GM23338 (cell line): Measurements from ENCODE around the gene NEUROG3. TPM values are rescaled to one million over a fixed set of nuclear protein-coding genes. Genes with fewer than 3 reads are reported as not detected.

ENCODE experiments used
- ATAC-seq: fragments of 200-7000 bp; cut with Tn5 transposase; 3 replicates; pipeline ENCODE4 v1.9.1; 2020
- DNase-seq: peaks from one replicate; pipeline ENCODE4 v3.0.0-alpha.2; 2015; ENCODE audit warnings: low spot score
- H2AFZ ChIP-seq: fragments of 200-600 bp; sonication (generic); 2 replicates; pipeline ENCODE4 v1.8.0; 2016; ENCODE audit warnings: antibody characterized with exemption, mild to moderate bottlenecking, moderate library complexity
- H3F3A ChIP-seq: fragments of 200-600 bp; sonication (generic); replicated peaks from 2 replicates; pipeline ENCODE4 v1.8.0; 2017; ENCODE audit warnings: antibody characterized with exemption, mixed run types, low read depth
- H3K27ac ChIP-seq: fragments of 200-600 bp; sonication (generic); 2 replicates; pipeline ENCODE4 v1.6.1; 2016; ENCODE audit warnings: low read depth
- H3K27me3 ChIP-seq: fragments of 200-600 bp; sonication (generic); 2 replicates; pipeline ENCODE4 v1.8.0; 2016; ENCODE audit warnings: mild to moderate bottlenecking, mixed run types, moderate library complexity; ENCODE audit not compliant: insufficient read depth
- H3K36me3 ChIP-seq: fragments of 200-600 bp; sonication (generic); 2 replicates; pipeline ENCODE4 v1.8.0; 2016; ENCODE audit warnings: mild to moderate bottlenecking; ENCODE audit not compliant: insufficient read depth
- H3K4me1 ChIP-seq: fragments of 200-600 bp; sonication (generic); 2 replicates; pipeline ENCODE4 v1.8.0; 2016; ENCODE audit warnings: mild to moderate bottlenecking, moderate library complexity; ENCODE audit not compliant: insufficient read depth
- H3K4me2 ChIP-seq: fragments of 200-600 bp; sonication (generic); 2 replicates; pipeline ENCODE4 v1.7.1; 2017; ENCODE audit warnings: mixed run types
- H3K4me3 ChIP-seq: fragments of 200-600 bp; sonication (generic); 2 replicates; pipeline ENCODE4 v1.6.1; 2016; ENCODE audit warnings: mixed run types
- H3K79me2 ChIP-seq: fragments of 200-600 bp; sonication (generic); replicated peaks from 2 replicates; pipeline ENCODE4 v1.8.0; 2017; ENCODE audit warnings: mild to moderate bottlenecking; ENCODE audit not compliant: insufficient read depth
- H3K9me2 ChIP-seq: fragments of 200-600 bp; sonication (generic); 2 replicates; pipeline ENCODE4 v1.8.0; 2017; ENCODE audit not compliant: insufficient read depth
- H4K20me1 ChIP-seq: fragments of 200-600 bp; sonication (generic); replicated peaks from 2 replicates; pipeline ENCODE4 v1.8.0; 2017; ENCODE audit warnings: mild to moderate bottlenecking; ENCODE audit not compliant: insufficient read depth
- H3K27ac Mint-ChIP-seq: 2 replicates; pipeline ENCODE4 v1.8.0; 2020; ENCODE audit warnings: inconsistent platforms, mild to moderate bottlenecking, moderate library complexity, mixed read lengths
- H3K27me3 Mint-ChIP-seq: 3 replicates; pipeline ENCODE4 v1.8.0; 2022; ENCODE audit warnings: low read depth, mild to moderate bottlenecking, moderate library complexity, mixed read lengths, inconsistent platforms; ENCODE audit not compliant: insufficient read depth, poor library complexity
- H3K36me3 Mint-ChIP-seq: 3 replicates; pipeline ENCODE4 v1.8.0; 2021; ENCODE audit warnings: low read depth, mild to moderate bottlenecking, inconsistent platforms, moderate library complexity, mixed read lengths
- H3K4me1 Mint-ChIP-seq: 3 replicates; pipeline ENCODE4 v1.8.0; 2020; ENCODE audit warnings: mild to moderate bottlenecking, inconsistent platforms, mixed read lengths
- H3K4me3 Mint-ChIP-seq: 3 replicates; pipeline ENCODE4 v1.8.0; 2021; ENCODE audit warnings: moderate library complexity, mild to moderate bottlenecking, inconsistent platforms, mixed read lengths
- H3K9me3 Mint-ChIP-seq: 3 replicates; pipeline ENCODE4 v1.8.0; 2020; ENCODE audit warnings: moderate library complexity, mild to moderate bottlenecking, inconsistent platforms, mixed read lengths
- CREB1 ChIP-seq: fragments of 250-450 bp; sonication (Bioruptor Pico); IDR thresholded peaks from 2 replicates; pipeline ENCODE4 v1.5.0; 2020; ENCODE audit warnings: low read depth, mild to moderate bottlenecking, moderate library complexity
- CTCF ChIP-seq, 2 experiments: fragments of 200-600 bp in 1 of 2; sonication (generic) in 1 of 2; conservative IDR thresholded peaks; 2 replicates each; pipeline versions ENCODE4 v1.5.1 to v1.6.1; 2016 to 2017; ENCODE audit warnings: antibody characterized with exemption in 2 of 2, low read depth in 2 of 2, mild to moderate bottlenecking in 2 of 2, moderate library complexity in 1 of 2
- EZH2 ChIP-seq: fragments of 200-600 bp; sonication (generic); IDR thresholded peaks from one replicate; pipeline ENCODE4 v1.8.0; 2017; ENCODE audit warnings: antibody characterized with exemption, mild to moderate bottlenecking, low read depth; ENCODE audit not compliant: unreplicated experiment
- EZH2phosphoT487 ChIP-seq: fragments of 200-600 bp; sonication (generic); IDR thresholded peaks from one replicate; pipeline ENCODE4 v1.8.1; 2018; ENCODE audit warnings: antibody characterized with exemption; ENCODE audit not compliant: unreplicated experiment
- JUNB ChIP-seq: IDR thresholded peaks from one replicate; pipeline ENCODE4 v1.6.1; 2016; ENCODE audit warnings: antibody characterized with exemption; ENCODE audit not compliant: unreplicated experiment
- NANOG ChIP-seq: IDR thresholded peaks from 2 replicates; pipeline ENCODE4 v1.6.1; 2016; ENCODE audit warnings: antibody characterized with exemption, borderline replicate concordance
- POLR2AphosphoS5 ChIP-seq: IDR thresholded peaks from 2 replicates; pipeline ENCODE4 v1.6.1; 2016; ENCODE audit warnings: antibody characterized with exemption, low read depth
- REST ChIP-seq: IDR thresholded peaks from one replicate; pipeline ENCODE4 v1.6.1; 2018; ENCODE audit warnings: antibody characterized with exemption; ENCODE audit not compliant: unreplicated experiment
- STAT1 ChIP-seq: IDR thresholded peaks from one replicate; pipeline ENCODE4 v1.6.1; 2016; ENCODE audit warnings: antibody characterized with exemption; ENCODE audit not compliant: unreplicated experiment
- ZNF114 ChIP-seq: fragments of 250-450 bp; sonication (Bioruptor Pico); IDR thresholded peaks from 2 replicates; pipeline ENCODE4 v1.5.0; 2020; ENCODE audit warnings: mild to moderate bottlenecking, moderate library complexity
- ZNF331 ChIP-seq: fragments of 250-450 bp; sonication (Bioruptor Pico); IDR thresholded peaks from 2 replicates; pipeline ENCODE4 v1.5.0; 2020; ENCODE audit warnings: low read depth, mild to moderate bottlenecking, moderate library complexity
- polyA plus RNA-seq: library from polyadenylated mRNA; unstranded; fragments of >200 nt; fragmentation: Nextera tagmentation; extraction: Ambion mirVana; gene quantifications from 2 replicates; pipeline ENCODE4 v1.2.1, GENCODE V29; 2016
- total RNA-seq: library from RNA; depleted of rRNA; stranded (reverse); fragments of >200 nt; shearing (Covaris generic); gene quantifications from 2 replicates; pipeline ENCODE4 v1.2.3, GENCODE V29; 2014
- TF ChIP-seq, protein P1 (sequence below): IDR thresholded peaks from 2 replicates; pipeline ENCODE4 v1.6.1; 2016; ENCODE audit warnings: antibody characterized with exemption
- TF ChIP-seq, protein P2 (sequence below): fragments of 250-450 bp; sonication (Bioruptor Pico); IDR thresholded peaks from 2 replicates; pipeline ENCODE4 v1.5.0; 2020; ENCODE audit warnings: mild to moderate bottlenecking, moderate library complexity

Gene NEUROG3
- total and polyA plus RNA-seq, 2 experiments from 2014 or later = not detected

DNA sequence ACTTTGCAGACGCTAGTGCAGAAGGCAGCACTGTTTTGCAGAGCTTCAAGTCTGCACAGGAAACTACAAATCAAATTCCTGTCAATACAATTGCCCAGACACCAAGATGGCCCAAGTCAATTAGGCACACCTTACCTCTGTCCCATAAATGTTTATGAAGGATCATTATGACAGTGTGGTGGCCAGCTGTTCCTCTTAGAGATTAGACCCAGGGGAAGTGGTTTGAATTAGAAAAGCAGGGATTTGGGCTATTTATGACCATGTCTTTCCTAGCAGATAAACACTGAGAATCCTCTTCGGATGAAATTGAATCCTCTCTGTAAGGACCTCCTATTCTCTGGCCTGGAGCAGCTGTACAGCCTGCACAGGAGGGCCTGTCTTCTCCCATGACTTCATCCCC is 9.9 kb upstream of the NEUROG3 start:
- H3K4me3 Mint-ChIP-seq = no peak overlapping the region
- peaks cover 14% of the 10 kb centered on the region; the same call in 2 of the 3 replicates for H3K4me1 Mint-ChIP-seq
- DNase-seq = no peak
- H3K27ac Mint-ChIP-seq = no peak overlapping the region
- peaks cover 3% of the 10 kb centered on the region; the same call in 2 of the 3 replicates for H3K9me3 Mint-ChIP-seq
- no peaks in the 10 kb centered on the region for H3K36me3 Mint-ChIP-seq
- Histone ChIP-seq H3K27me3 (peaks cover 82% of the 10 kb centered on the region), H3K4me2 (no peak overlapping the region), H2AFZ (no peak overlapping the region), H3K4me3 (no peak overlapping the region), H3F3A (peaks cover 3% of the 10 kb centered on the region; the same call in 1 of the 2 replicates), H3K9me2 (no peaks in the 10 kb centered on the region; the same call in 1 of the 2 replicates), H3K27ac (no peak overlapping the region), H4K20me1 (no peaks in the 10 kb centered on the region; the same call in 1 of the 2 replicates), H3K4me1 (peaks cover 18% of the 10 kb centered on the region; the same call in 1 of the 2 replicates), H3K36me3 (no peaks in the 10 kb centered on the region), H3K79me2 (no peaks in the 10 kb centered on the region)
- no peak for ATAC-seq
- TF ChIP-seq, protein P1, sequence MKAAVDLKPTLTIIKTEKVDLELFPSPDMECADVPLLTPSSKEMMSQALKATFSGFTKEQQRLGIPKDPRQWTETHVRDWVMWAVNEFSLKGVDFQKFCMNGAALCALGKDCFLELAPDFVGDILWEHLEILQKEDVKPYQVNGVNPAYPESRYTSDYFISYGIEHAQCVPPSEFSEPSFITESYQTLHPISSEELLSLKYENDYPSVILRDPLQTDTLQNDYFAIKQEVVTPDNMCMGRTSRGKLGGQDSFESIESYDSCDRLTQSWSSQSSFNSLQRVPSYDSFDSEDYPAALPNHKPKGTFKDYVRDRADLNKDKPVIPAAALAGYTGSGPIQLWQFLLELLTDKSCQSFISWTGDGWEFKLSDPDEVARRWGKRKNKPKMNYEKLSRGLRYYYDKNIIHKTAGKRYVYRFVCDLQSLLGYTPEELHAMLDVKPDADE = no peak
- TF ChIP-seq CTCF (conservative IDR thresholded peaks at IDR 0.05; ENCODE audit: low read depth in 2 of 2) (no peak), STAT1 (no peak), EZH2 (no peak), POLR2AphosphoS5 (no peak), CREB1 (CRISPR knock-in tag) (no peak), EZH2phosphoT487 (no peak), ZNF331 (CRISPR knock-in tag) (no peak), REST (no peak), NANOG (no peak), ZNF114 (CRISPR knock-in tag) (no peak), JUNB (no peak)
- TF ChIP-seq, protein P2, sequence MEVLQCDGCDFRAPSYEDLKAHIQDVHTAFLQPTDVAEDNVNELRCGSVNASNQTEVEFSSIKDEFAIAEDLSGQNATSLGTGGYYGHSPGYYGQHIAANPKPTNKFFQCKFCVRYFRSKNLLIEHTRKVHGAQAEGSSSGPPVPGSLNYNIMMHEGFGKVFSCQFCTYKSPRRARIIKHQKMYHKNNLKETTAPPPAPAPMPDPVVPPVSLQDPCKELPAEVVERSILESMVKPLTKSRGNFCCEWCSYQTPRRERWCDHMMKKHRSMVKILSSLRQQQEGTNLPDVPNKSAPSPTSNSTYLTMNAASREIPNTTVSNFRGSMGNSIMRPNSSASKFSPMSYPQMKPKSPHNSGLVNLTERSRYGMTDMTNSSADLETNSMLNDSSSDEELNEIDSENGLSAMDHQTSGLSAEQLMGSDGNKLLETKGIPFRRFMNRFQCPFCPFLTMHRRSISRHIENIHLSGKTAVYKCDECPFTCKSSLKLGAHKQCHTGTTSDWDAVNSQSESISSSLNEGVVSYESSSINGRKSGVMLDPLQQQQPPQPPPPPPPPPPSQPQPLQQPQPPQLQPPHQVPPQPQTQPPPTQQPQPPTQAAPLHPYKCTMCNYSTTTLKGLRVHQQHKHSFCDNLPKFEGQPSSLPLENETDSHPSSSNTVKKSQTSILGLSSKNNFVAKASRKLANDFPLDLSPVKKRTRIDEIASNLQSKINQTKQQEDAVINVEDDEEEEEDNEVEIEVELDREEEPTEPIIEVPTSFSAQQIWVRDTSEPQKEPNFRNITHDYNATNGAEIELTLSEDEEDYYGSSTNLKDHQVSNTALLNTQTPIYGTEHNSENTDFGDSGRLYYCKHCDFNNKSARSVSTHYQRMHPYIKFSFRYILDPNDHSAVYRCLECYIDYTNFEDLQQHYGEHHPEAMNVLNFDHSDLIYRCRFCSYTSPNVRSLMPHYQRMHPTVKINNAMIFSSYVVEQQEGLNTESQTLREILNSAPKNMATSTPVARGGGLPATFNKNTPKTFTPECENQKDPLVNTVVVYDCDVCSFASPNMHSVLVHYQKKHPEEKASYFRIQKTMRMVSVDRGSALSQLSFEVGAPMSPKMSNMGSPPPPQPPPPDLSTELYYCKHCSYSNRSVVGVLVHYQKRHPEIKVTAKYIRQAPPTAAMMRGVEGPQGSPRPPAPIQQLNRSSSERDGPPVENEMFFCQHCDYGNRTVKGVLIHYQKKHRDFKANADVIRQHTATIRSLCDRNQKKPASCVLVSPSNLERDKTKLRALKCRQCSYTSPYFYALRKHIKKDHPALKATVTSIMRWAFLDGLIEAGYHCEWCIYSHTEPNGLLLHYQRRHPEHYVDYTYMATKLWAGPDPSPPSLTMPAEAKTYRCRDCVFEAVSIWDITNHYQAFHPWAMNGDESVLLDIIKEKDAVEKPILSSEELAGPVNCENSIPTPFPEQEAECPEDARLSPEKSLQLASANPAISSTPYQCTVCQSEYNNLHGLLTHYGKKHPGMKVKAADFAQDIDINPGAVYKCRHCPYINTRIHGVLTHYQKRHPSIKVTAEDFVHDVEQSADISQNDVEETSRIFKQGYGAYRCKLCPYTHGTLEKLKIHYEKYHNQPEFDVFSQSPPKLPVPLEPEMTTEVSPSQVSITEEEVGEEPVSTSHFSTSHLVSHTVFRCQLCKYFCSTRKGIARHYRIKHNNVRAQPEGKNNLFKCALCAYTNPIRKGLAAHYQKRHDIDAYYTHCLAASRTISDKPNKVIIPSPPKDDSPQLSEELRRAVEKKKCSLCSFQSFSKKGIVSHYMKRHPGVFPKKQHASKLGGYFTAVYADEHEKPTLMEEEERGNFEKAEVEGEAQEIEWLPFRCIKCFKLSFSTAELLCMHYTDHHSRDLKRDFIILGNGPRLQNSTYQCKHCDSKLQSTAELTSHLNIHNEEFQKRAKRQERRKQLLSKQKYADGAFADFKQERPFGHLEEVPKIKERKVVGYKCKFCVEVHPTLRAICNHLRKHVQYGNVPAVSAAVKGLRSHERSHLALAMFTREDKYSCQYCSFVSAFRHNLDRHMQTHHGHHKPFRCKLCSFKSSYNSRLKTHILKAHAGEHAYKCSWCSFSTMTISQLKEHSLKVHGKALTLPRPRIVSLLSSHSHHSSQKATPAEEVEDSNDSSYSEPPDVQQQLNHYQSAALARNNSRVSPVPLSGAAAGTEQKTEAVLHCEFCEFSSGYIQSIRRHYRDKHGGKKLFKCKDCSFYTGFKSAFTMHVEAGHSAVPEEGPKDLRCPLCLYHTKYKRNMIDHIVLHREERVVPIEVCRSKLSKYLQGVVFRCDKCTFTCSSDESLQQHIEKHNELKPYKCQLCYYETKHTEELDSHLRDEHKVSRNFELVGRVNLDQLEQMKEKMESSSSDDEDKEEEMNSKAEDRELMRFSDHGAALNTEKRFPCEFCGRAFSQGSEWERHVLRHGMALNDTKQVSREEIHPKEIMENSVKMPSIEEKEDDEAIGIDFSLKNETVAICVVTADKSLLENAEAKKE (CRISPR knock-in tag) = no peak
- peaks cover 38% of the 10 kb centered on the region for H3K27me3 Mint-ChIP-seq
